GM21737 (cell line): ENCODE data around the gene KIF5A.

Experiments
- ATAC-seq: cut with Tn5 transposase; IDR thresholded peaks from one replicate; pipeline ENCODE4 v1.9.1; 2021; ENCODE audit warnings: mild to moderate bottlenecking, moderate library complexity; ENCODE audit not compliant: unreplicated experiment

The KIF5A gene

DNA sequence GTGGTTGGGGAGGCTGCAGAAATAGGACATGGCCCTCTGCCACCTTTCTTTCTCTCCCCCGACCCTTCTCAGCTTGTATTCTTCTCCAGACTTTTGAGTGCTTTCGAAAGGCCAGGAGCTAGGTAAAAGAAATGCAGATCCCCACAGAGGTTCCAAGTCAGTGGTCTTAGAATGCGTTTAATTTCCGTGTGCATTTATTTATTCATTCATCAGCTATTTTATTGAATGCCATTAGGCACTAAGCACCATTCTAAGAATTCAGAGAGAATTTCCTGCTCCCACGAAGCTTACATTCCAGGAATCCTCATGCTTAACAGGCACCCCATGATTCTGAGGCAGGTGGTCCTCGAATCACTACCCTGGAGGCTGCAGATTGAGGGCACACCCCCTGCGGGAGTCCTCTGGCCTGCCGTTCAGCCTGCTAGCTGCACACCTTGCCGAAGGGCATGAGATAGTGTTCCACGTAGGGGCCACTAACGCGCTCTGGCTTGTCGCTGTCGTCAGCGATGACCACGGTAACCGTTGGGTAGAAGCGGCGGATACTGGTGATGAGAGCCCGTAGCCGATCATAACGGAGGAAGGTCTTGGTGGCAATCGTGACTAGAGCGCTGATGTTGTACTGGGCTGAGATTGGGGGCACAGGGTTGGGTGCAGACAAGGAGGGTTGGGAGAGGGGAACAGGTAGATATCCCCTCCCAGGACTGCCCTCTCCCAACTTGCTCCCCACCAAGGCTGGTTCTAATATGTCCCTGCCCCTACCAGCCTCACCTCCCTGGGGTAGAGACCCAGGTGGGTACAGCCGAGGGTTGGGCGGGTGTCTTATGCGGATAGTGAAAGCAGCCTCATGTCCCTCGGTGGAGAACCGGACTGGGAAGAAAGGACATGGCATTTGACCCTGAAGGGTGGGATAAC, 78.7 kb downstream of the KIF5A start:
- ATAC-seq = no peak

GRCh38 chr12:57629897-57630471, 80.1 kb downstream of the KIF5A start:
- ATAC-seq = no peak

DNA sequence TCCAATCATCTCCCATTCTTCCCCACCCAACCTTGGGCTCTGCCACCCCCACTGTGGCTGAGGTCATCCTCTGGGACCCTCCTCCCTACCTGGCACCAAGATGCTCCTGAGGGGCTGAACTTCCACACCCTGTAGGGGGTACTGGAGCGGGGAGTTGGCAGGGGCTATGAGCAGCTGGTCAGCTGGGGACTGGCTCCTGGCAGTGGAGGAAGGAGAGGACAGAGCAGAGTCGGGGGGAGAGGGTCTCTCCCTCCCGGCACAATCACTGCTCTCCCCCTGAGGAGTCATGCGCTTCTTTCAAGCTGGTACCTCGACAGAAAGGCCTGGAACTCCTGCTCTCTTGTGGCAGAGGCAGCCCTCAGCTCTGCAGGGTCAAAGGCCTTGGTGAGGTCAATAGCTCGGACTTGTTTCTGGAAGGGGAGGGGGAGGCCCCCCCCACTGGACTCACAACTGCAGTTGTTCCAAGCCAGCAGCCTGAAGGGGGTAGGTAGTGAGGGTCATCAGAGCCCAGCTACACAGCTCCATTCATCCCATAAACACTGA, 81.1 kb downstream of the KIF5A start:
- ATAC-seq = no peak

DNA sequence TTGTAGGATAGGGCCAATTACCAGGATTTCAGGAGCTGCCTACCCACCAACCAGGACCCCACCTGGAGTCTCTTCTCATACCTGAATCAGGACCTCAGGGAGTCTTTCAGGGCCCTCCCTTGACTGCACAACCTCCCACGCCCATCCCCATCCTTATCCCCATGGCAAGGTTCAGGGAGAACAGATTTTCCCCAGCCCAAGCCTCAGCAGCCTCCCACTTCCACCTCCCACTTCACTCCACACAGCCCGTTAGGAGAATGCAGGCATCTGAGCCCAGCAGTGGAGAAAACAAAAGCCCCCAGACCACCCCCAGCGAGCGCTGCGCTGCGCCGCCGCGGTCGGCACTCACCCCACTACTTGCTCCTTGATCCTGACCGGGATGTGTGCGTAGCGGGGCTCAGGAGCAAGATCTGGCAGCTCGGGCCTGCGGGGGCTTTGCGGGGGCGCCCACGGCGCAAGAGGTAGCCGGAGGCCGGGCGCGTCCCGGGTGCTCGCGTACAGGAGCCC, 81.8 kb downstream of the KIF5A start:
- no peak for ATAC-seq

- ATAC-seq = no peak
Observed at GRCh38 chr12:57632073-57632957, 82.5 kb downstream of the KIF5A start.

DNA sequence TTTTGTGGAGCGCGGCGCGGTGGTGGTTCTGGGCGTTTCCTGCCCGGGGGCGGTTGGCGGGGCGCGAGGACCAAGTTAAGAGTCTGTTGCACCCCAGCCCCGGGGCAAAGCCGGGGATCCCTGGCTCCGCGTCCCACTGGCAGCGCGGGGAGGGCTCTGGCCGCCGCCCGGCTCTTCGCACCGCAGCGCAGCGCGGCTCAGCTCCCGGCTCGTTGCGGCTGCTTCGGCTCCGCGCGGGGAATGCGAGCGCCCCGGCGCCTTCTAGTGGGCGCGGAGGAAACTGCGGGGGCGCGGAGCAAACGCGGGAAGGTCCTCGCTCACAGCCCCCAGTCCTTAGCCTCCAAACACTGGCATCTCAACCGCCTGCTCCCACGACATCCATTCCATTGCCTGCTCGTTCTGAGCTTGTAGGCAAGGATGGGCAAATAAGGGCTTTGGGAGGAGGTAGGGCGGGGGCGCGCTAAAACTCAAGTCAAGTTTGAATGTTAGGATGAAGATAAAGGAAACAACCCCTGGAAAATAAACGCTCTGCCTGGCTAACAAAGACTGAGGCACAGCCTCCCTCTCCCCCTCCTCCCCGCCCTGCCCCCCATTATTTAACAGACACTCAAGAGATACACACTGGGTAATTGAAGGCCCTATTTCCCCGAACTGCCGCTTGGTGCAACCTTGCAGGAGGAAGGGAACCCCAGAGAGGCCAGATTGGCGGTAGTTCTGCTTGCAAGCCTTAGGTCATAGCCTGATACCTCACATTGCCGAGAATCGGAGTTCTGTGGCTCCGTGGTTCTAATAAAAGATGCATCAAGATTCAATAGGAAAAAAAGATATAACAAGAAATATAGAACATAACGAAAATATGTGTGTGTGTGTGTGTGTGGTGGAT, 83.4 kb downstream of the KIF5A start, which contains the start of gene B4GALNT1:
Gene B4GALNT1, minus strand, starts transcription at position 244 of the 883 bp plus-strand sequence. CDS start 1,069 bp downstream, outside the sequence.
- peak; percentile 78 for ATAC-seq
